HCT116 (cell line): ENCODE results near the gene RIF1. TPM values are rescaled to one million over a fixed set of nuclear protein-coding genes. Genes with fewer than 3 reads are reported as not detected.

ENCODE experiments used
- ATAC-seq: fragments of 200-7000 bp; cut with Tn5 transposase; 2 replicates; pipeline ENCODE4 v1.9.1; 2020; ENCODE audit warnings: mild to moderate bottlenecking, moderate library complexity
- BruUV-seq: library from RNA; stranded (reverse); fragments of 400-500 nt; replicated peaks from 2 replicates; lab custom pipeline; 2021; lab: Mats Ljungman, UMichigan
- CTCF ChIA-PET: fragments of 300-600 bp; sonication (Branson Sonifier 250); formaldehyde crosslinking; loops from one replicate; lab custom pipeline; 2021; ENCODE audit warnings: antibody characterized with exemption; lab: Charles Lee
- POLR2A ChIA-PET: fragments of 300-600, 350-600 bp; sonication (Branson Sonifier 250); formaldehyde crosslinking; loops from one replicate; lab custom pipeline; 2021; ENCODE audit warnings: antibody characterized with exemption; lab: Charles Lee
- RAD21 ChIA-PET, 2 experiments: fragments of 300-600 bp; sonication (Branson Sonifier 250); formaldehyde crosslinking; loops; one replicate each; lab custom pipeline; 2023; ENCODE audit warnings: low total read pairs in 2 of 2; ENCODE audit not compliant: uncharacterized antibody in 2 of 2, unreplicated experiment in 2 of 2, low non-redundant PET in 1 of 2; lab: Charles Lee
- DNase-seq: peaks from one replicate; pipeline ENCODE4 v3.0.0-alpha.2; 2010; ENCODE audit warnings: low read depth, low spot score
- H2AFZ ChIP-seq: fragments of 200-600 bp; shearing (Covaris generic), sonication (generic); 2 replicates; pipeline ENCODE4 v1.6.1; 2017; ENCODE audit warnings: low read depth, mixed run types, mixed read lengths, antibody characterized with exemption, low read length; ENCODE audit not compliant: poor library complexity, severe bottlenecking
- H3K27ac ChIP-seq: 2 replicates; pipeline ENCODE4 v1.5.1; 2012; ENCODE audit warnings: low read depth, low read length
- H3K27me3 ChIP-seq: fragments of 200-600 bp; sonication (generic); 2 replicates; pipeline ENCODE4 v1.6.1; 2016; ENCODE audit warnings: mixed run types, low read length, mixed read lengths; ENCODE audit not compliant: insufficient read depth
- H3K36me3 ChIP-seq, 2 experiments: fragments of 200-500 bp in 1 of 2; fragments of 200-600 bp in 1 of 2; sonication (Bioruptor generic) in 1 of 2; sonication (generic) in 1 of 2; 2 replicates each; pipeline versions ENCODE4 v1.5.1 to v1.6.1; 2014 to 2016; ENCODE audit warnings: low read length in 2 of 2, inconsistent platforms in 1 of 2, mixed read lengths in 1 of 2, mixed run types in 1 of 2; ENCODE audit not compliant: insufficient read depth in 2 of 2, control insufficient read depth in 1 of 2
- H3K4me1 ChIP-seq, 2 experiments: fragments of 200-600 bp in 1 of 2; sonication (generic) in 1 of 2; 2 replicates each; pipeline versions ENCODE4 v1.5.1 to v1.6.1; 2012 to 2017; ENCODE audit warnings: low read length in 2 of 2, inconsistent platforms in 1 of 2, mild to moderate bottlenecking in 1 of 2, mixed read lengths in 1 of 2, mixed run types in 1 of 2, moderate library complexity in 1 of 2; ENCODE audit not compliant: insufficient read depth in 2 of 2, control insufficient read depth in 1 of 2
- H3K4me2 ChIP-seq: fragments of 200-600 bp; sonication (generic); 2 replicates; pipeline ENCODE4 v1.6.1; 2017; ENCODE audit warnings: mixed run types, low read length, mixed read lengths
- H3K4me3 ChIP-seq, 2 experiments: fragments of 200-600 bp in 1 of 2; sonication (generic) in 1 of 2; replicated peaks in 1 of 2; 2 replicates each; pipeline ENCODE4 v1.5.1; 2011 to 2016; ENCODE audit warnings: low read length in 2 of 2, control low read depth in 1 of 2, low read depth in 1 of 2, mild to moderate bottlenecking in 1 of 2, mixed read lengths in 1 of 2, mixed run types in 1 of 2
- H3K79me2 ChIP-seq: fragments of 200-600 bp; sonication (generic); 2 replicates; pipeline ENCODE4 v1.6.1; 2017; ENCODE audit warnings: mild to moderate bottlenecking, mixed run types, low read length, moderate library complexity, mixed read lengths; ENCODE audit not compliant: insufficient read depth
- H3K9ac ChIP-seq: fragments of 200-600 bp; sonication (generic); 2 replicates; pipeline ENCODE4 v1.6.1; 2016; ENCODE audit warnings: low read length, mixed read lengths
- H3K9me2 ChIP-seq: fragments of 200-600 bp; sonication (generic), shearing (Covaris generic); 2 replicates; pipeline ENCODE4 v1.6.1; 2017; ENCODE audit warnings: mixed run types, mild to moderate bottlenecking, moderate library complexity; ENCODE audit not compliant: insufficient read depth
- H3K9me3 ChIP-seq, 2 experiments: fragments of 200-500 bp in 1 of 2; fragments of 200-600 bp in 1 of 2; sonication (Bioruptor generic) in 1 of 2; sonication (generic) in 1 of 2; 2 replicates each; pipeline ENCODE4 v1.6.1; 2014 to 2017; ENCODE audit warnings: low read length in 2 of 2, mixed read lengths in 2 of 2, inconsistent platforms in 1 of 2, low read depth in 1 of 2, mild to moderate bottlenecking in 1 of 2, mixed run types in 1 of 2, moderate library complexity in 1 of 2; ENCODE audit not compliant: control insufficient read depth in 1 of 2, insufficient read depth in 1 of 2
- H4K20me1 ChIP-seq: fragments of 200-600 bp; sonication (generic), shearing (Covaris generic); 2 replicates; pipeline ENCODE4 v1.6.1; 2017; ENCODE audit warnings: mixed run types, mild to moderate bottlenecking, moderate library complexity; ENCODE audit not compliant: insufficient read depth
- CBX3 ChIP-seq: IDR thresholded peaks from 2 replicates; pipeline ENCODE4 v1.6.1; 2012; ENCODE audit warnings: low read depth
- EGR1 ChIP-seq: IDR thresholded peaks from 2 replicates; pipeline ENCODE4 v1.6.1; 2012; ENCODE audit warnings: low read depth
- EZH2 ChIP-seq: fragments of 200-600 bp; sonication (generic); IDR thresholded peaks from 2 replicates; pipeline ENCODE4 v1.6.1; 2017; ENCODE audit warnings: antibody characterized with exemption, mixed run types
- EZH2phosphoT487 ChIP-seq: fragments of 200-600 bp; IDR thresholded peaks from 2 replicates; pipeline ENCODE4 v1.6.1; 2018; ENCODE audit warnings: antibody characterized with exemption, borderline replicate concordance
- FOSL1 ChIP-seq: IDR thresholded peaks from 2 replicates; pipeline ENCODE4 v1.6.1; 2012; ENCODE audit warnings: low read depth
- JUND ChIP-seq: IDR thresholded peaks from 2 replicates; pipeline ENCODE4 v1.6.1; 2012
- POLR2A ChIP-seq: IDR thresholded peaks from 2 replicates; pipeline ENCODE4 v1.7.0; 2011; ENCODE audit warnings: borderline replicate concordance; ENCODE audit not compliant: insufficient read depth, insufficient read length; ENCODE audit errors: extremely low read depth
- POLR2AphosphoS5 ChIP-seq: IDR thresholded peaks from 2 replicates; pipeline ENCODE4 v1.6.1; 2011; ENCODE audit warnings: mild to moderate bottlenecking, low read depth, low read length, moderate library complexity
- RAD21 ChIP-seq: IDR thresholded peaks from 2 replicates; pipeline ENCODE4 v1.6.1; 2012; ENCODE audit warnings: low read depth, mild to moderate bottlenecking
- YY1 ChIP-seq: IDR thresholded peaks from 2 replicates; pipeline ENCODE4 v1.6.1; 2011; ENCODE audit warnings: low read length, low read depth, moderate library complexity, mild to moderate bottlenecking; ENCODE audit not compliant: insufficient replicate concordance; ENCODE audit errors: extremely low read depth
- ZFX ChIP-seq: fragments of 450-650 bp; IDR thresholded peaks from 2 replicates; pipeline ENCODE4 v1.6.1; 2017
- ZNF274 ChIP-seq: fragments of 200-500 bp; sonication (Bioruptor generic); IDR thresholded peaks from 2 replicates; pipeline ENCODE4 v1.6.1; 2014; ENCODE audit warnings: mild to moderate bottlenecking, low read depth, low read length, inconsistent platforms
- intact Hi-C: fragments of 100-400 bp; cut with micrococcal nuclease; formaldehyde crosslinking; loops from 2 replicates; pipeline ENCODE4 v1.10.0; 2022
- total RNA-seq: library from RNA; stranded (reverse); gene quantifications from one replicate; pipeline ENCODE4 v1.2.1, GENCODE V29; 2021; ENCODE audit not compliant: unreplicated experiment
- TF ChIP-seq, protein P1 (sequence below): IDR thresholded peaks from 2 replicates; pipeline ENCODE4 v1.6.1; 2012
- TF ChIP-seq, protein P2 (sequence below): IDR thresholded peaks from 2 replicates; pipeline ENCODE4 v1.6.1; 2012
- TF ChIP-seq, protein P3 (sequence below): IDR thresholded peaks from 2 replicates; pipeline ENCODE4 v1.6.1; 2012; ENCODE audit warnings: low read depth
- TF ChIP-seq, protein P4 (sequence below), 3 experiments: fragments of 200-600 bp in 1 of 3; sonication (generic) in 1 of 3; IDR thresholded peaks in 2 of 3; conservative IDR thresholded peaks in 1 of 3; 2 replicates each; pipeline ENCODE4 v1.5.1; 2012 to 2017; ENCODE audit warnings: low read depth in 2 of 3, low read length in 2 of 3, antibody characterized with exemption in 1 of 3, borderline replicate concordance in 1 of 3, control low read depth in 1 of 3, mild to moderate bottlenecking in 1 of 3, mixed read lengths in 1 of 3, mixed run types in 1 of 3, moderate library complexity in 1 of 3; ENCODE audit not compliant: insufficient read depth in 1 of 3

Gene RIF1
- total RNA-seq, 1 experiment from 2014 or later: 48.0 TPM

DNA sequence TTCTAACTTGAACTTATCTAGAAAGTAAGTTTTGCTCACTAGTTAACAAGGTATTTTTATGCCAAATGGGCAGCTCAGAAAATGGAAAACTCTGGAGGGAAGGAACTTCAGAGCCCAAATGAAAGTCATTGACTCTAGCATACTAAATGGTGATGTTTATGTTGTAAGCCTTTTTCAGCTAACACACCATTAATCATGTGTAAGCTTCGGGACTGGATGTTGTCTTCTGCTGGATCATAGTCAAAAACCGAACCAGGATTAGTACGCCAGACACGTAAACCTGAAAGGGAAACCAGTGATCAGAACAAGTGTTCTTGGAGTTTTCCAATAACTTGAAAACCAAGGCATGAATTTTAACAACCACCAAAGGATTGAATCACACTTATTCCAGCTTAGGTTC is 81.8 kb downstream of the RIF1 start:
- BruUV-seq: no TSS peak
- Histone ChIP-seq H3K79me2 (no peaks in the 10 kb centered on the region), H3K9ac (no peak overlapping the region), H3K4me1 (no peaks in the 10 kb centered on the region), H3K9me2 (no peaks in the 10 kb centered on the region), H3K36me3 (no peaks in the 10 kb centered on the region), H2AFZ (no peak overlapping the region), H3K27ac (no peak overlapping the region), H3K9me3 (no peaks in the 10 kb centered on the region), H3K4me2 (no peak overlapping the region), H4K20me1 (no peaks in the 10 kb centered on the region), H3K27me3 (no peaks in the 10 kb centered on the region), H3K4me3 (no peak overlapping the region)
- TF ChIP-seq POLR2AphosphoS5: no peak
- no peak for TF ChIP-seq EZH2
- TF ChIP-seq JUND: no peak
- TF ChIP-seq, protein P1, sequence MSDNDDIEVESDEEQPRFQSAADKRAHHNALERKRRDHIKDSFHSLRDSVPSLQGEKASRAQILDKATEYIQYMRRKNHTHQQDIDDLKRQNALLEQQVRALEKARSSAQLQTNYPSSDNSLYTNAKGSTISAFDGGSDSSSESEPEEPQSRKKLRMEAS: no peak
- TF ChIP-seq, protein P2, sequence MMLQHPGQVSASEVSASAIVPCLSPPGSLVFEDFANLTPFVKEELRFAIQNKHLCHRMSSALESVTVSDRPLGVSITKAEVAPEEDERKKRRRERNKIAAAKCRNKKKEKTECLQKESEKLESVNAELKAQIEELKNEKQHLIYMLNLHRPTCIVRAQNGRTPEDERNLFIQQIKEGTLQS: no peak
- no peak for TF ChIP-seq CBX3
- RAD21 ChIA-PET: no interaction called here
- intact Hi-C loops: no loop called here
- no peak for ATAC-seq
- CTCF ChIA-PET: interaction anchor here (1.1 kb wide), 1 partner anchor 54 kb away, joined by 3 read pairs; no protein-coding TSS in a partner anchor
- POLR2A ChIA-PET: no interaction called here
- no peak for DNase-seq

DNA sequence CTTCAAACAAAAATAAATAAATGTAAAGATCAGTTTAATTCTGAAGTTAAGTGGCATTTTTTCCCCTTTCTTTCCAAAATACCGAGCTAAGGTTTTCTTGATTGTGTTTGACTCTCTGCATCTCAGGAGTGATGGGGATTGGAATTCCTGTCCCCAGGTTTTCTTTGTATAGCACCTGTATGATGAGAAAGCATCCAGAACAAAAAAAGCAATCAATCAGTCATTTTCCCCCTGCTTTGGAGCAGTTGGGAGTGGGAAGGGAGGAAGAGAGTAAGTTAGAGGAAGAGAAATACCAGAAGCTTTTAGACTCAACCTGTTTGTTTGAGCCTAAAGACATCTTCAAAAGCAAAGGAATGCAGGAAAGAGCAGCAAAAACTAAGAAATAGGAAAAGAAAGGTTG is 88.5 kb downstream of the RIF1 start:
- RAD21 ChIA-PET: interaction anchor here in 1 of 2 experiments (0.6 kb wide), 1 partner anchor 199 kb away, joined by 4 read pairs; no protein-coding TSS in a partner anchor
- intact Hi-C loops: no loop called here
- no peak overlapping the region for H3K4me2 ChIP-seq
- ATAC-seq: no peak
- no peaks in the 10 kb centered on the region for H3K36me3 ChIP-seq
- POLR2A ChIA-PET: no interaction called here
- H3K27ac ChIP-seq: no peak overlapping the region
- no peaks in the 10 kb centered on the region for H3K9me3 ChIP-seq
- H4K20me1 ChIP-seq: no peaks in the 10 kb centered on the region
- CTCF ChIA-PET: no interaction called here
- H3K4me3 ChIP-seq: no peak overlapping the region
- H3K27me3 ChIP-seq: no peaks in the 10 kb centered on the region
- H2AFZ ChIP-seq: no peak overlapping the region
- H3K79me2 ChIP-seq: no peaks in the 10 kb centered on the region
- no TSS peak for BruUV-seq
- no peaks in the 10 kb centered on the region for H3K9me2 ChIP-seq
- H3K4me1 ChIP-seq: no peaks in the 10 kb centered on the region
- DNase-seq: no peak
- no peak overlapping the region for H3K9ac ChIP-seq
- TF ChIP-seq EGR1: no peak
- TF ChIP-seq POLR2A: no peak
- no peak for TF ChIP-seq CBX3
- TF ChIP-seq ZFX: no peak
- TF ChIP-seq, protein P3, sequence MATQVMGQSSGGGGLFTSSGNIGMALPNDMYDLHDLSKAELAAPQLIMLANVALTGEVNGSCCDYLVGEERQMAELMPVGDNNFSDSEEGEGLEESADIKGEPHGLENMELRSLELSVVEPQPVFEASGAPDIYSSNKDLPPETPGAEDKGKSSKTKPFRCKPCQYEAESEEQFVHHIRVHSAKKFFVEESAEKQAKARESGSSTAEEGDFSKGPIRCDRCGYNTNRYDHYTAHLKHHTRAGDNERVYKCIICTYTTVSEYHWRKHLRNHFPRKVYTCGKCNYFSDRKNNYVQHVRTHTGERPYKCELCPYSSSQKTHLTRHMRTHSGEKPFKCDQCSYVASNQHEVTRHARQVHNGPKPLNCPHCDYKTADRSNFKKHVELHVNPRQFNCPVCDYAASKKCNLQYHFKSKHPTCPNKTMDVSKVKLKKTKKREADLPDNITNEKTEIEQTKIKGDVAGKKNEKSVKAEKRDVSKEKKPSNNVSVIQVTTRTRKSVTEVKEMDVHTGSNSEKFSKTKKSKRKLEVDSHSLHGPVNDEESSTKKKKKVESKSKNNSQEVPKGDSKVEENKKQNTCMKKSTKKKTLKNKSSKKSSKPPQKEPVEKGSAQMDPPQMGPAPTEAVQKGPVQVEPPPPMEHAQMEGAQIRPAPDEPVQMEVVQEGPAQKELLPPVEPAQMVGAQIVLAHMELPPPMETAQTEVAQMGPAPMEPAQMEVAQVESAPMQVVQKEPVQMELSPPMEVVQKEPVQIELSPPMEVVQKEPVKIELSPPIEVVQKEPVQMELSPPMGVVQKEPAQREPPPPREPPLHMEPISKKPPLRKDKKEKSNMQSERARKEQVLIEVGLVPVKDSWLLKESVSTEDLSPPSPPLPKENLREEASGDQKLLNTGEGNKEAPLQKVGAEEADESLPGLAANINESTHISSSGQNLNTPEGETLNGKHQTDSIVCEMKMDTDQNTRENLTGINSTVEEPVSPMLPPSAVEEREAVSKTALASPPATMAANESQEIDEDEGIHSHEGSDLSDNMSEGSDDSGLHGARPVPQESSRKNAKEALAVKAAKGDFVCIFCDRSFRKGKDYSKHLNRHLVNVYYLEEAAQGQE: no peak
- no peak for TF ChIP-seq EZH2phosphoT487
- no peak for TF ChIP-seq RAD21
- TF ChIP-seq ZNF274: no peak
- TF ChIP-seq, protein P4, sequence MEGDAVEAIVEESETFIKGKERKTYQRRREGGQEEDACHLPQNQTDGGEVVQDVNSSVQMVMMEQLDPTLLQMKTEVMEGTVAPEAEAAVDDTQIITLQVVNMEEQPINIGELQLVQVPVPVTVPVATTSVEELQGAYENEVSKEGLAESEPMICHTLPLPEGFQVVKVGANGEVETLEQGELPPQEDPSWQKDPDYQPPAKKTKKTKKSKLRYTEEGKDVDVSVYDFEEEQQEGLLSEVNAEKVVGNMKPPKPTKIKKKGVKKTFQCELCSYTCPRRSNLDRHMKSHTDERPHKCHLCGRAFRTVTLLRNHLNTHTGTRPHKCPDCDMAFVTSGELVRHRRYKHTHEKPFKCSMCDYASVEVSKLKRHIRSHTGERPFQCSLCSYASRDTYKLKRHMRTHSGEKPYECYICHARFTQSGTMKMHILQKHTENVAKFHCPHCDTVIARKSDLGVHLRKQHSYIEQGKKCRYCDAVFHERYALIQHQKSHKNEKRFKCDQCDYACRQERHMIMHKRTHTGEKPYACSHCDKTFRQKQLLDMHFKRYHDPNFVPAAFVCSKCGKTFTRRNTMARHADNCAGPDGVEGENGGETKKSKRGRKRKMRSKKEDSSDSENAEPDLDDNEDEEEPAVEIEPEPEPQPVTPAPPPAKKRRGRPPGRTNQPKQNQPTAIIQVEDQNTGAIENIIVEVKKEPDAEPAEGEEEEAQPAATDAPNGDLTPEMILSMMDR (IDR thresholded peaks at IDR 0.05 in 2 of 3, conservative IDR thresholded peaks at IDR 0.05 in 1 of 3; ENCODE audit: borderline replicate concordance in 1 of 3, insufficient read depth in 1 of 3, low read depth in 2 of 3, low read length in 2 of 3): no peak
- TF ChIP-seq YY1: no peak
- TF ChIP-seq JUND: no peak
- TF ChIP-seq, protein P1: no peak
- no peak for TF ChIP-seq FOSL1
